ENCODE data around the gene TSHB.

The TSHB gene

GRCh38 chr1:115057661-115058254 lies 28.1 kb downstream of the TSHB start:
- FAIRE-seq = no peak
- no peak for DNase-seq (ENCODE audit: extremely low spot score, insufficient read length, low read depth)

- no peak for FAIRE-seq
- no peak for DNase-seq (ENCODE audit: extremely low spot score, insufficient read length, low read depth)
Observed at GRCh38 chr1:115059316-115059715, 29.7 kb downstream of the TSHB start.

- DNase-seq (ENCODE audit: extremely low spot score, insufficient read length, low read depth) (no peak), FAIRE-seq (no peak)
Observed at GRCh38 chr1:115060501-115060900, 30.9 kb downstream of the TSHB start.

- DNase-seq (ENCODE audit: extremely low spot score, insufficient read length, low read depth) = no peak
Observed at GRCh38 chr1:115062542-115063004, 32.9 kb downstream of the TSHB start.

DNA sequence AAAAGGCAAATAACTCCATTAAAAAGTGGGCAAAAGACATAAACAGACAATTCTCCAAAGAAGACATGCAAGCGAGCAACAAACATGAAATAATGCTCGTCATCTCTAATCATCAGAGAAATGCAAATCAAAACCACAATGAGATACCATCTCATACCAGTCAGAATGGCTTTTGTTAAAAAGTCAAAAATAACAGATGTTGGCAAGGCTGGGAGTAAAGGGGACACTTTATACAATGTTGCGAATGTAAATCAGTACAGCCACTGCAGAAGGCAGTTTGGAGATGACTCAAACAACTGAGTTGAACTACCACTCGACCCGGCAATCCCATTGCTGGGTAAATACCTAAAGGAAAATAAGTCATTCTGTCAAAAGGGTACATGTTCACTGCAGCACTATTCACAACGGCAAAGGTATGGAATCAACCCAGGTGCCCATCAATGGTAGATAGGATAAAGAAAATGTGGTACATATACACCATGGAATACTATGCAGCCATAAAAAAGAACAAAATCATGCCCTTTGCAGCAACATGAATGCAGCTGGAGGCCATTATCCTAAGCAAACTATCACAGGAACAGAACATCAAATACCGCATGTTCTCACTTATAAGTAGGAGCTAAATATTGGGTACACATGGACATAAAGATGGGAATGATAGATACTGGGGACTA lies 33.7 kb downstream of the TSHB start:
- FAIRE-seq (no peak), DNase-seq (ENCODE audit: extremely low spot score, insufficient read length, low read depth) (no peak)

More at GRCh38 chr1:115062542-115063004, 32.9 kb downstream of the TSHB start:
- FAIRE-seq = no peak

GRCh38 chr1:115064461-115064860 lies 34.8 kb downstream of the TSHB start:
- FAIRE-seq = no peak
- no peak for DNase-seq (ENCODE audit: extremely low spot score, insufficient read length, low read depth)

GRCh38 chr1:115065021-115065420 lies 35.4 kb downstream of the TSHB start:
- FAIRE-seq (no peak), DNase-seq (ENCODE audit: extremely low spot score, insufficient read length, low read depth) (no peak)

- FAIRE-seq (no peak), DNase-seq (ENCODE audit: extremely low spot score, insufficient read length, low read depth) (no peak)
Observed at GRCh38 chr1:115067161-115067859, 37.7 kb downstream of the TSHB start.

DNA sequence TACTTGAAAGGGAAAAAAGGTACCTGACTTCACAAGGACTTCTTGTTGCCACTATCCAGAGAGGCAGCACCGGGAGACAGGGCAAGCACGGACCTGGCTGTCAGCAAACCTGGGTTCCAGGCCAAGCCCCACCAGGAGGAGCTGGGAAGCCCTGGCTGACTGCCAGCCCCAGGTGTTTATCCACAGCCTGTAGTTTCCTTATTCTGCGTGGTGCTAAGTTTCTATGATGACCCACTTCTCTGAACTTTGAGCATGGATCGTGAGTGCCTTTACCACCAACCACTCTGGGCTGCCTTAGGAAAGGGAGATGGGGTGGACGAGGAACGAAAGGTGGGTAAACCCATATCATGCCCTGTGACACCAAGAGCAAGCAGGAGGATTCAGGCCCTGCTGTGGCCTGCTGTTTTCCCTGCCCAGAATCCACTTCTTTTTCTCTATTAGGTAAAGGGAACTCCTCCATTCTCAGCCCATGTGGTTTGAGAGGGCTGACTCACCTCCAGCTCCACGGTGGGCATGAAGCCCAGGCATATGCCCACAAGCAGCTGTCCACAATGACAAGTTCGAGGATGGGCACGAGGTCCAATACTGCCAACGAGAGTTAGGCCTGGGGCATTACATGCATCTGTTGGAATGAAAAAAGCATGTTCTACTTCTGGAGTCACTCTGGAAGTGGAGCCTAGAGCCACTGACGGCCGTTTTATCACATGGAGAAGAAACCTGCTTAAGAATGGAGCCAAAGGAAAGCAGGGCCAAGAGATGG lies 39.4 kb downstream of the TSHB start:
- DNase-seq (ENCODE audit: extremely low spot score, insufficient read length, low read depth) (no peak), FAIRE-seq (no peak)

DNA sequence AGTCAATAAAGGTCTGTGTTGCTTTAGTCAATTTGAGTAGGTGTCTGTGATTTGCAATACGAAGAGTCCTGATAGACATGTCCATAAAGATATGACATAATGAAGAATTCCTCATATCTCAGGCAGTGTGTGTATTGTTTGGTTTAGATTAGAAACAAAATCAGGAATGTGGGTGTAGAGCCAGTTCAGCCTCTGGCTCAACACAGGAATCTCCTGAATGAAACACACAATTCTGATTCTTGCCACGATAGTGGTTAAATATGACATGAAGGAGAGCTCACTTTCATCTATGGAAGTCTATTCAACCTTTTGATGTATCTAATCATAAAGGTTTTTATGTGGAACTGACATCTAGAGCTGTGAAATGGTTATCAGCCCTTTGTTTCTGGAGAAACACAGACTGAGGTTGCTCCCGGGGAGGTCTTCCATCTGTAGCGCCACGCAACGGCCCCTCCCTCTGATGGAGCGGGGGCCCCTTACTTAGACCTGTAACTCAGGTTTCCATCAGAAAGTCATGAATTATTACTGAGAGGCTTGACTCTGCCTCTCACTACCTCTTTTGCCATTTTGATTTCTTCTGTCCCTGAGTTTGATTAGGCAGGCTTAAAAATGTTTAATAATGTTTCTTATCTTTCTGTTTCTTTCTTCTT lies 40.2 kb downstream of the TSHB start:
- no peak for DNase-seq (ENCODE audit: extremely low spot score, insufficient read length, low read depth)
- FAIRE-seq = no peak

DNA sequence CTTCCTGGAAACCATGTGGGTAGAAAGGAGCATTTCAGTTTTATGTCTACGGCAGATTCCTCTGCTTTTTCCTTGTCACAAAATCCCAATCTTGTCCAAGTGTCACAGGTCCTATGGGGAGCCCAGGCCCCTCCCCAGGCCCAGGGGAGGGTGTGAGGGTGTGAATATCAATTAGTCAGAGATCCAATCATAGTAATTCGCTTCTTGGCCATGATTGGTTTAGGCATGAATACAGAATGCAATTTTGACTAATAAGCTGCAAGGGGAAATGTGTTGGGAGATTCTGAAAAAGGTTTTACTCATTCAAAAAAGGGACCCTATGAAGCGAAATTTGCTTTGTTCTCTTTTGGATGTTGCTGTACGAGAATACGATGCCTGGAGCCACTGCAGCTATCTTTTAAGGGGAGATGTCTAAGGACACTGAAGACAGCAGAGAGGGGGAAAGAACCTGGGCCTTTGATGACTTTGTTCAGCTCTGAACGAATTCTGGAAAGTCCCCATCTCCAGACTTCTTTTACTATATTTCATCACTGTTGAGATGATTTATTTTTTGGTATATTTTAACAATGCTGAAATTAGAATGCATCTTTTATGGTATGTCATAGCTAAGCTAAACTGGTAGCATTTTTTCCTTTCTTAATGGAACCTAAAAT lies 41.5 kb downstream of the TSHB start:
- FAIRE-seq (no peak), DNase-seq (ENCODE audit: extremely low spot score, insufficient read length, low read depth) (no peak)

- no peak for FAIRE-seq
- DNase-seq (ENCODE audit: extremely low spot score, insufficient read length, low read depth) = no peak
Observed at GRCh38 chr1:115073298-115074087, 43.9 kb downstream of the TSHB start.

DNA sequence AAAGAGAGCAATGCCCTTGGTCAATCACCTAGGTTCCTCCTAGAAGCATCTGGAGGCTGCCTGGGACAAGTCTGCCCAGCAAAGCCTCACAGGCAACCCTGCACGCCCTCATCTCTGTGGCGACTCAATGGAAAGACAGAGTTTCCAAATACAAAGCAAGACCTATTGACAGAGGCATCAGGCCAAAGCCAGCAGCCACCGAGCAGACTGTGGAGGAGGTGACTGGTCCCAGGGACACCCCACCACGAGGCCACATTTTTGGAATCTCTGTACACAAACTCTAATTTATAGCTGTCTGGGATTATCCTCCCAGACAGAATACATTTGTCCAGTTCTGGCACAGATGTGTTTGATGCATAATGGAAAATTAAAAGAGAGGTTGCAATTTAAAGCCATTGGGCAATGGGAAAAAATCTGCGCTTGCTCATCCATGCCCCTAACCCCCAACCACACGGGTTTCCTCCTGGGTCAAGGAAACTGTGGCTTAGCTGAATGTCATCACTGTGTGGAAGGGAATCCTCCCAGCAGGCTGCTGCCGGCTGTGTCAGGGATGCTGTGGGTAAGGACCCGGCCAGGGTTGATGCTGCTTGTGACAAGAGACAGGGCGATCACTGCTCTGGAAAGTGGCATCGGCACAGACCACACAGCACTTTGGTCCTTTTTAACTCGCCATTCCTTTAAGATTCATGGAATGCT lies 45.4 kb downstream of the TSHB start:
- DNase-seq (ENCODE audit: extremely low spot score, insufficient read length, low read depth) (no peak), FAIRE-seq (no peak)

GRCh38 chr1:115076384-115076915 lies 46.8 kb downstream of the TSHB start:
- FAIRE-seq = no peak
- DNase-seq (ENCODE audit: extremely low spot score, insufficient read length, low read depth) = no peak

DNA sequence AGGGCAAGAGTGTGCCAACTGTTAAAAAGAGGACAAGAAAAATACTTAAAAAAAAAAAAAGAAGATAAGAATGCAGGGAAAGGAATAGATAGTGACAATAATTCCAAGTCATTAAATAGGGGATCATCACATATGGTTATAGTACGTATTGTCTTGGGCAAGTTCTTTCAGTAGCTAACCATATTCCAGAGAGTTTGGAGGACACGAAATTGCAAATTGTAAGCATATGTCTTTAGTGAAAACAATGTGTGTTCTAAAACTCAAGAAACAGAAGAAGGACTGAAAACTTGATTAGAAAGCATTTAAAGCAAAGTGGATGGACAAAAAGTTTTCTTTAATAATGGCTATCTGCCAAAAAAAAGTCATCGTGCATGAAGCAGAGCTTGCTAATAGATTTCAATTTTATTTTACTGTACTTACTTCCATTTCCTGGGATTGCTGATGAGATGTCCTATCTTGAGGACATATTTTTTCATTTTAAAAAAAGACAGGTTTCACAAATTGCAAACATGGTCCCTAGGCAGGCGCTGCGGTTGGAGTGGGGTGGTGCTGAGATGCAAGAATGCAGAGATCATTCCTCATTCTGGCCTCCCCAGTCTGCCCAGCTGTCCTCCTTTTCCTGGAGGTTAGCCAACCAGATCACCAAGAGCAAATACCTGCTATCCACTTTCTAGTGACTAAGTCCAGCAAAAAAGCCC lies 47.8 kb downstream of the TSHB start:
- DNase-seq (ENCODE audit: extremely low spot score, insufficient read length, low read depth) (no peak), FAIRE-seq (no peak)

DNA sequence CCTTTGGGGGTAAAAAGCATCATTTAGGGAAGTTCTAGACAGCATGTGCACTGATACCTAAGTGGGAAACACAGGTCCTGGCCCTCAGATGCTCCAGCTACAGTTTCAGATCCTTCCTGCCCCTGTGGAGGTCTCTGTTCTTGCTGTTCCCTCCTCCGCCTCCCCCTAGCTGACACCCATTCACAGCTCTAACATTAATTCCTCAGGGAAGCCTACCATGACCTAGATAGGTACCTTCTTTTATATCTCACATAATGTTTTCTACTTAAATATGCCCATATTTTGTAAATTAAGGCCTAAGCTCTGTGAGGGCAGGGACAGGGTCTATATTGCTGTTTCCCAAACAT lies 48.3 kb downstream of the TSHB start:
- DNase-seq (ENCODE audit: extremely low spot score, insufficient read length, low read depth) = no peak
- no peak for FAIRE-seq

- DNase-seq (ENCODE audit: extremely low spot score, insufficient read length, low read depth) (no peak), FAIRE-seq (no peak)
Observed at GRCh38 chr1:115078708-115079107, 49.1 kb downstream of the TSHB start.

DNA sequence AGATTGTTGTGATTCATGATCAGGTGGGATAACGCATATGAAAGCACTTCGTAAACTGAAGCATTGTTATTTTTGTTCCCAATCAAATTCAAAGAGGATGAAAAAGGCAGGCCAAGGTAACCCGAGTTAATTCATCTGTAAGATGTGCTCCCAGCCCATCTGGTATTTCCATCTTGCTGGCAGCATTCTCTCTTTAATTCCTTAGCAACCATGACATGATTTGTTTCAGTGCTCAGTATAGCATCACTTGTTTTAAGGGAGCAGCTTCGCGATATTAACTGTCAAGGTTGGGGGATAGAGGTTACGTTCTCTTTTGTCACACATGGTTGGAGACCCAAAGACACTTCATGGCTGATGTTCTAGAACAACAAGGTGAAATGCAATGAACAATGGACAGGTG lies 53.3 kb downstream of the TSHB start:
- no peak for DNase-seq (ENCODE audit: extremely low spot score, insufficient read length, low read depth)

More for the DNA sequence above, 53.3 kb downstream of the TSHB start:
- no peak for FAIRE-seq

Data from GM18507 (cell line).